HepG2 (cell line): ENCODE measurements around the gene FANCD2. TPM values are rescaled to one million over a fixed set of nuclear protein-coding genes. Genes with fewer than 3 reads are reported as not detected.

Experiments
- KDM4B ChIP-seq: sonication (generic); formaldehyde crosslinking; IDR thresholded peaks from 2 replicates; pipeline ENCODE4 v1.4.0; 2020; ENCODE audit warnings: missing genetic modification reagents
- NFAT5 ChIP-seq: sonication (generic); formaldehyde crosslinking; IDR thresholded peaks from 2 replicates; pipeline ENCODE4 v1.4.0; 2020; ENCODE audit warnings: missing genetic modification reagents
- SALL2 ChIP-seq: sonication (generic); formaldehyde crosslinking; IDR thresholded peaks from 2 replicates; pipeline ENCODE4 v1.8.1; 2023; ENCODE audit warnings: mild to moderate bottlenecking, missing genetic modification reagents, inconsistent platforms
- SMYD3 ChIP-seq: sonication (generic); formaldehyde crosslinking; IDR thresholded peaks from 2 replicates; pipeline ENCODE4 v1.8.1; 2023; ENCODE audit warnings: mild to moderate bottlenecking, missing genetic modification reagents
- TMF1 ChIP-seq: sonication (generic); formaldehyde crosslinking; IDR thresholded peaks from 2 replicates; pipeline ENCODE4 v1.8.1; 2022; ENCODE audit warnings: low read depth, missing genetic modification reagents
- ZNF24 ChIP-seq: fragments of 450-650 bp; IDR thresholded peaks from 2 replicates; pipeline ENCODE4 v1.6.1; 2017; ENCODE audit warnings: antibody characterized with exemption, mild to moderate bottlenecking
- ZNF33A ChIP-seq: sonication (generic); formaldehyde crosslinking; IDR thresholded peaks from 2 replicates; pipeline ENCODE4 v1.5.1; 2020; ENCODE audit warnings: missing genetic modification reagents, mild to moderate bottlenecking, moderate library complexity, borderline replicate concordance
- ZNF44 ChIP-seq: sonication (generic); formaldehyde crosslinking; IDR thresholded peaks from 2 replicates; pipeline ENCODE4 v1.5.1; 2020; ENCODE audit warnings: mild to moderate bottlenecking, missing genetic modification reagents
- ZNF460 ChIP-seq: sonication (generic); formaldehyde crosslinking; IDR thresholded peaks from 2 replicates; pipeline ENCODE4 v1.5.1; 2020; ENCODE audit warnings: missing genetic modification reagents, mild to moderate bottlenecking, borderline replicate concordance
- ZNF616 ChIP-seq: sonication (generic); formaldehyde crosslinking; IDR thresholded peaks from 2 replicates; pipeline ENCODE4 v1.5.0; 2020; ENCODE audit warnings: low read depth, mild to moderate bottlenecking, missing genetic modification reagents
- polyA plus RNA-seq, 8 experiments: library from polyadenylated mRNA; depleted of rRNA in 3 of 8; stranded (reverse) in 7 of 8; unstranded in 1 of 8; fragments of >200 nt; fragmentation: Illumina TruSeq in 4 of 8; extraction: Trizol in 4 of 8; gene quantifications; 2 replicates each; pipeline versions ENCODE4 v1.2.1 to v1.2.3, GENCODE V29; 2011 to 2016; ENCODE audit warnings: low read depth in 4 of 8, missing spikeins in 1 of 8, mixed read lengths in 1 of 8; ENCODE audit not compliant: insufficient read depth in 1 of 8
- total RNA-seq, 5 experiments: library from RNA; depleted of rRNA; stranded (reverse); fragments of >200 nt; fragmentation: Illumina TruSeq; extraction: Trizol; gene quantifications; 2 replicates each; pipeline ENCODE4 v1.2.3, GENCODE V29; 2016; ENCODE audit warnings: low read depth in 1 of 5
- TF ChIP-seq, protein P1 (sequence below): sonication (generic); formaldehyde crosslinking; IDR thresholded peaks from 2 replicates; pipeline ENCODE4 v1.4.0; 2020; ENCODE audit warnings: missing genetic modification reagents
- TF ChIP-seq, protein P2 (sequence below): sonication (generic); formaldehyde crosslinking; IDR thresholded peaks from 2 replicates; pipeline ENCODE4 v1.8.1; 2022; ENCODE audit warnings: mild to moderate bottlenecking, missing genetic modification reagents
- TF ChIP-seq, protein P3 (sequence below), 2 experiments: sonication (generic) in 1 of 2; formaldehyde crosslinking in 1 of 2; IDR thresholded peaks; 2 replicates each; pipeline versions ENCODE4 v1.6.1 to v1.9.0; 2014 to 2022; ENCODE audit warnings: antibody characterized with exemption in 1 of 2, borderline replicate concordance in 1 of 2, inconsistent platforms in 1 of 2, low read depth in 1 of 2, missing genetic modification reagents in 1 of 2

Gene FANCD2
- total and polyA plus RNA-seq, 2 of the 13 experiments (the other 11 are each of a cell fraction or from before 2014, with no cell fraction given) = 10.1 to 42.0 TPM

- TF ChIP-seq, protein P1, sequence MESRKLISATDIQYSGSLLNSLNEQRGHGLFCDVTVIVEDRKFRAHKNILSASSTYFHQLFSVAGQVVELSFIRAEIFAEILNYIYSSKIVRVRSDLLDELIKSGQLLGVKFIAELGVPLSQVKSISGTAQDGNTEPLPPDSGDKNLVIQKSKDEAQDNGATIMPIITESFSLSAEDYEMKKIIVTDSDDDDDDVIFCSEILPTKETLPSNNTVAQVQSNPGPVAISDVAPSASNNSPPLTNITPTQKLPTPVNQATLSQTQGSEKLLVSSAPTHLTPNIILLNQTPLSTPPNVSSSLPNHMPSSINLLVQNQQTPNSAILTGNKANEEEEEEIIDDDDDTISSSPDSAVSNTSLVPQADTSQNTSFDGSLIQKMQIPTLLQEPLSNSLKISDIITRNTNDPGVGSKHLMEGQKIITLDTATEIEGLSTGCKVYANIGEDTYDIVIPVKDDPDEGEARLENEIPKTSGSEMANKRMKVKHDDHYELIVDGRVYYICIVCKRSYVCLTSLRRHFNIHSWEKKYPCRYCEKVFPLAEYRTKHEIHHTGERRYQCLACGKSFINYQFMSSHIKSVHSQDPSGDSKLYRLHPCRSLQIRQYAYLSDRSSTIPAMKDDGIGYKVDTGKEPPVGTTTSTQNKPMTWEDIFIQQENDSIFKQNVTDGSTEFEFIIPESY = peak; percentile 52; the same call in 1 of the 2 replicates
- TF ChIP-seq ZNF33A (CRISPR knock-in tag) (0 out of 2 replicates have a peak, but pooled peaks have one; percentile 12), ZNF460 (CRISPR knock-in tag) (peak; percentile 42; the same call in 1 of the 2 replicates), NFAT5 (CRISPR knock-in tag) (peak; percentile 28; the same call in 1 of the 2 replicates), ZNF616 (CRISPR knock-in tag) (0 out of 2 replicates have a peak, but pooled peaks have one; percentile 4), ZNF24 (no peak), ZNF44 (CRISPR knock-in tag) (0 out of 2 replicates have a peak, but pooled peaks have one; percentile 57), KDM4B (CRISPR knock-in tag) (no peak), SMYD3 (0 out of 2 replicates have a peak, but pooled peaks have one; percentile 44), SALL2 (CRISPR knock-in tag) (peak; percentile 25; the same call in 1 of the 2 replicates), TMF1 (CRISPR knock-in tag) (0 out of 2 replicates have a peak, but pooled peaks have one; percentile 4)
- TF ChIP-seq, protein P2, sequence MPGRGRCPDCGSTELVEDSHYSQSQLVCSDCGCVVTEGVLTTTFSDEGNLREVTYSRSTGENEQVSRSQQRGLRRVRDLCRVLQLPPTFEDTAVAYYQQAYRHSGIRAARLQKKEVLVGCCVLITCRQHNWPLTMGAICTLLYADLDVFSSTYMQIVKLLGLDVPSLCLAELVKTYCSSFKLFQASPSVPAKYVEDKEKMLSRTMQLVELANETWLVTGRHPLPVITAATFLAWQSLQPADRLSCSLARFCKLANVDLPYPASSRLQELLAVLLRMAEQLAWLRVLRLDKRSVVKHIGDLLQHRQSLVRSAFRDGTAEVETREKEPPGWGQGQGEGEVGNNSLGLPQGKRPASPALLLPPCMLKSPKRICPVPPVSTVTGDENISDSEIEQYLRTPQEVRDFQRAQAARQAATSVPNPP (CRISPR knock-in tag) = 0 out of 2 replicates have a peak, but pooled peaks have one; percentile 31
- TF ChIP-seq, protein P3, sequence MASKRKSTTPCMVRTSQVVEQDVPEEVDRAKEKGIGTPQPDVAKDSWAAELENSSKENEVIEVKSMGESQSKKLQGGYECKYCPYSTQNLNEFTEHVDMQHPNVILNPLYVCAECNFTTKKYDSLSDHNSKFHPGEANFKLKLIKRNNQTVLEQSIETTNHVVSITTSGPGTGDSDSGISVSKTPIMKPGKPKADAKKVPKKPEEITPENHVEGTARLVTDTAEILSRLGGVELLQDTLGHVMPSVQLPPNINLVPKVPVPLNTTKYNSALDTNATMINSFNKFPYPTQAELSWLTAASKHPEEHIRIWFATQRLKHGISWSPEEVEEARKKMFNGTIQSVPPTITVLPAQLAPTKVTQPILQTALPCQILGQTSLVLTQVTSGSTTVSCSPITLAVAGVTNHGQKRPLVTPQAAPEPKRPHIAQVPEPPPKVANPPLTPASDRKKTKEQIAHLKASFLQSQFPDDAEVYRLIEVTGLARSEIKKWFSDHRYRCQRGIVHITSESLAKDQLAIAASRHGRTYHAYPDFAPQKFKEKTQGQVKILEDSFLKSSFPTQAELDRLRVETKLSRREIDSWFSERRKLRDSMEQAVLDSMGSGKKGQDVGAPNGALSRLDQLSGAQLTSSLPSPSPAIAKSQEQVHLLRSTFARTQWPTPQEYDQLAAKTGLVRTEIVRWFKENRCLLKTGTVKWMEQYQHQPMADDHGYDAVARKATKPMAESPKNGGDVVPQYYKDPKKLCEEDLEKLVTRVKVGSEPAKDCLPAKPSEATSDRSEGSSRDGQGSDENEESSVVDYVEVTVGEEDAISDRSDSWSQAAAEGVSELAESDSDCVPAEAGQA (IDR thresholded peaks at IDR 0.05; ENCODE audit: low read depth) = no peak
- TF ChIP-seq, protein P3 (CRISPR knock-in tag; IDR thresholded peaks at IDR 0.05; ENCODE audit: borderline replicate concordance) = 0 out of 2 replicates have a peak, but pooled peaks have one; percentile 3
Measured at GRCh38 chr3:10140996-10141546, 114.8 kb downstream of the FANCD2 start (continued).
